ENCODE results near the gene COL4A2.

COL4A2 gene

DNA sequence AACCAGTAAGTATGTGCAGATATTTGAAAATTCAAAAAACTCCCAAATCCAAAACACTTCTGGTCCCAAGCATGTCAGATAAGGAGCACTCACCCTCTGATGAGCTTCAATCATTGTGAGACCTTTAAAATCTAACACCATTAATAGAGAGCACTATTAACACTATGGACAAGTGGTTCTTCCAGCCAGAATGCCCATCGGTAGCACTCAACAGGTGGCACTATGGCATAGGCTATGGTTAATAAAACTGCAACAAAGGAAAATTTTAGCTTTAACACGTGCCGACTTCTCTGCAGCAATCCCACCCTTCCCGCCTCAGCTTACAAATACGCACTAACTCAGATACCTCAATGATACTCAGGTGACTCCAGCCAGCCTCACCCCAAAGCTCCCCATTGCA is 62.3 kb downstream of the COL4A2 start:
- H3K4me3 ChIP-seq (ENCODE audit: low read depth, low read length) = no peak overlapping the region
- DNase-seq (ENCODE audit: low read depth) = no peak
- TF ChIP-seq, protein P1, sequence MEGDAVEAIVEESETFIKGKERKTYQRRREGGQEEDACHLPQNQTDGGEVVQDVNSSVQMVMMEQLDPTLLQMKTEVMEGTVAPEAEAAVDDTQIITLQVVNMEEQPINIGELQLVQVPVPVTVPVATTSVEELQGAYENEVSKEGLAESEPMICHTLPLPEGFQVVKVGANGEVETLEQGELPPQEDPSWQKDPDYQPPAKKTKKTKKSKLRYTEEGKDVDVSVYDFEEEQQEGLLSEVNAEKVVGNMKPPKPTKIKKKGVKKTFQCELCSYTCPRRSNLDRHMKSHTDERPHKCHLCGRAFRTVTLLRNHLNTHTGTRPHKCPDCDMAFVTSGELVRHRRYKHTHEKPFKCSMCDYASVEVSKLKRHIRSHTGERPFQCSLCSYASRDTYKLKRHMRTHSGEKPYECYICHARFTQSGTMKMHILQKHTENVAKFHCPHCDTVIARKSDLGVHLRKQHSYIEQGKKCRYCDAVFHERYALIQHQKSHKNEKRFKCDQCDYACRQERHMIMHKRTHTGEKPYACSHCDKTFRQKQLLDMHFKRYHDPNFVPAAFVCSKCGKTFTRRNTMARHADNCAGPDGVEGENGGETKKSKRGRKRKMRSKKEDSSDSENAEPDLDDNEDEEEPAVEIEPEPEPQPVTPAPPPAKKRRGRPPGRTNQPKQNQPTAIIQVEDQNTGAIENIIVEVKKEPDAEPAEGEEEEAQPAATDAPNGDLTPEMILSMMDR (IDR thresholded peaks at IDR 0.05; ENCODE audit: low read depth, low read length, missing control alignments) = no peak

DNA sequence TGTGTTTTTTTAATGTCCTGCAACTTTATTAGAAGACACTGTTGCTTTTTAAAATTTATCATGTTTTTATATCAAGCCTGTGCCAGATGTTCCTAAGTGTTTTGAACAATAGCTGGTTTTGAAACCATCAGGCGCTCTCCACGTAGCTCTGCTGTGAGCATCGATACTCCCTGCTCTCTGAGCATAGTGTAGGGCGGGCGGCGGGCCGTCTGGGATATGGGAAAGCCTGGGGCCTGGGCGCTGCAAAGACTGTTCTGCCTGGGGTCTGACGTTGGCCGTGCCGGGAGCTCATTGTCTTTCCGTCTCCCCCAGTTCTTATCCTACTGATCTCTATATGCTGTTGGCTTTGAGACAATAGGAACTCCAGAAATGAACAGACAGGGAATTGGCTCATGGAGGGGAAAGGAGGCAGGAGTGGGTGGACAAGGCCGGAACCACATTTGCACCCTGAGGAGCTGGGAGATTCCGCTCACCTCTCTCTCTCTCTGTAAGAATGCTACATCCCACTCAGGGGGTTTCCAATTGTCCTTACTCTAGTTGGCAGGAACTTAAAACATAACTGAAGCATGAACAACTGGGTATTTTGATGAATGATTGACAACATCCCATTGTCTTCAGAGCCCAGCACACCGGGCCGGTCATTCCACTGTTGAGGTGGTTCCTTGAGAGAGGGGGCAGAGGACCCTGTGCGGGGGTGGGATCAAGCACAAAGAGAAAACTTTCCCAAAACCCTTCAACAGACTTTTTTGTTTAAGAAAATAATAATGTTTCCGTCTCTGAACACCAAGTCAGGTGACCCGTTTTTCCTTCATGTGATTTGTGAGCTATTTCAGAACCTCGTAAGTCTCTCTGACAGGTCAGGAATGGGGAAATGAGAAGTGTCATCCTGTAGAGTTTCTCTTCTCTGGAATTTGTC is 64.7 kb downstream of the COL4A2 start:
- H3K4me3 ChIP-seq (ENCODE audit: low read depth, low read length) = no peak overlapping the region
- DNase-seq (ENCODE audit: low read depth) = no peak
- TF ChIP-seq, protein P1 (IDR thresholded peaks at IDR 0.05; ENCODE audit: low read depth, low read length, missing control alignments) = no peak

DNA sequence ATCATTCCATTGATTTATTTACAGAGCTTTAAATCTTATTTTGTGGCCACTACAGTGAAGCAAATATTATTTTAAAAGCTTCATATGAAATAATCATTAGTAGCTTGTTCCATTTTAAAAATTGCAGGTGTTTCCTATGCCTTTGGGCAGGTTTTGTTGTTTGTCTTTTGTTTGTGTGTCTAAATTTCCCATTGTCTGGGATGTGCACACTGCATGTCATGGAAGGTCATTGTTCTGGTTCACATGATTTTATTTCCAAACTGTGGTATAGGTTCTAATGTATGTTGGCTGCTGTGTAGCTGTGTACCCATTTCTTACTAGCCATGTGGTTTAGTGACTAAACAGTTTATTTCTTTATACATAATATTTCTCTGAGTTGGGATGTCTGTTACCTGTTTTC is 65.6 kb downstream of the COL4A2 start:
- TF ChIP-seq, protein P1 (IDR thresholded peaks at IDR 0.05; ENCODE audit: low read depth, low read length, missing control alignments) = no peak
- DNase-seq (ENCODE audit: low read depth) = no peak
- H3K4me3 ChIP-seq (ENCODE audit: low read depth, low read length) = no peak overlapping the region

DNA sequence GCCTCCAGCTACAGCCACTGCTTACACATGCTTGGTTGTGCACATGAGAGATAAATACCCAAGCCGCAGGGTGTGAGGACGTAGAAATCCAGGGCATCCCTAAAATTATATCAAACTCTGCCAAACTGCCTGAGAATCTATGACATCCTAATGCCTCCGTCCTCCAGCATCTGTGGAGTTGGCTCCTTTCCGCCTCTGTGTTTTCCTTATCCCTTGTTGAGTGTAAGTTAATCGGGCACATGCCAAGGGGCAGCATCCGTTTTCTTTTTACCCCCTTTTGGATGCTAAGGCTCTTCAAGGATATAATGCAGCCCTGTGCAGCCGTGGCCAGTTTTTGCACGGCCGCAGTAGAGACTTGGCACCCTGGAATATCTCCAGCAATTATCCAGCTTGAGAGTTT is 66.5 kb downstream of the COL4A2 start:
- TF ChIP-seq, protein P1 (IDR thresholded peaks at IDR 0.05; ENCODE audit: low read depth, low read length, missing control alignments) = no peak
- no peak for DNase-seq (ENCODE audit: low read depth)
- no peak overlapping the region for H3K4me3 ChIP-seq (ENCODE audit: low read depth, low read length)

DNA sequence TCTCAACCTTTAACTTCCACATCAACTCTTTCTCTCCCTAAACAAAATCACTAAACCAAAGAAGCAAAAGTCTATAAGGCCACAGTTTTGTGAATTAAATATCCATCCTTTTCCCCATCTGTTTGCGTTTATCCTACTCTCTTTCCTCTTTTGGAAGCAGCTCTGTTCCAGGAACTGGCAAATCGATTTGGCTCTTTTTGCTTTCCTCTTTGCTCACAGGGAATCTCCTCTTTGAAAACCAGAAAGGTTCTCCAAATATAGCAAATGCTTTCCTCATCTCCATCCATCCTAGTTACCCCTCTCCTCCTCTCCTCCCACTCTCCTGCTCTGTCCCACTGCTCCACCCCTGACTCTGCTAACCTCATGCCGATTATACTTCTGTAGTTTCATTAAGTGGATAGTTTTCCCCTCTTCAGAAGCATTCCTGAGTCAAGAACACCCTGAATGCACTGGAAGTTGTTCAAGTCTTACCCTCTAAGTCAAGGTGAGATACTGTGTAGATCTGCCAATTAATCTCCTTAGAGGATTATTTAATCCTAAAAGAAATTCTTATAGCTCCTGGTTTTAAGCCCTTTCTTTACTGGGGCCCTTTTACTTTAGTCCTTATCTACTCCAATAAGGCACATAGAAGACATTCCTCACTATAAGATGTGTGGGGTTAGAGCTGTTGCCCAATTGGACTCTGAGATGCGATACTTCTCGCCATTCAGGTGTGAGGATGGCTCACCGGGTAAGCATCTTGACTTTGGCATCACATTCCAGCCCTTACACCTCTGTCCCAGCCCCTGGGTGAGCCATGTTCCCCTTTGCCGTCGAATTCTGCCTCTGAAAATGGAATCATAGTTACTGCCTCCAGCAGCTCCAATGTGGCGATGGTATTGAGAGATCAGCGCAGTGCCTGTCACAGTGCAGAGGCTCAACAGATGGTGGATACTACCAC is 67.6 kb downstream of the COL4A2 start:
- TF ChIP-seq, protein P1 (IDR thresholded peaks at IDR 0.05; ENCODE audit: low read depth, low read length, missing control alignments) = no peak
- no peak for DNase-seq (ENCODE audit: low read depth)
- no peak overlapping the region for H3K4me3 ChIP-seq (ENCODE audit: low read depth, low read length)

DNA sequence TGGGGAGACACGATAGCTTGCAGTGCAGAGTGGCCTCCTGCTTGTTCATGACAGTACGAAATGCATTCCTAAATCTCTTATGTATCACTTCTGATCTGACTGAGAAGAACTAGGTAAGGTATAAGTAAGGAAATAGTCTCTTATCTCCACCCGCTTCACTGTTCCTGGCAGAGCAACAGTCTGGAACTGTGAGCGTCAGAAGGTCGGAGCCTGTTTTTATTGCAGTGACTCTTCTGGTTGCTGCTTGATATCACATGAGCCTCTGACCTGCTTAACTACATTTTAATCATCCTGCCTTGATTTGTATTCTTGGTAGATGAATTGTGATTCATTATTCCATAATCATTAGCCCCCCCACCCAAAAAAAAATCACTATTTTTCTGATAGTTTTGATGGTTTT is 69.0 kb downstream of the COL4A2 start:
- DNase-seq (ENCODE audit: low read depth) = no peak
- no peak overlapping the region for H3K4me3 ChIP-seq (ENCODE audit: low read depth, low read length)
- TF ChIP-seq, protein P1 (IDR thresholded peaks at IDR 0.05; ENCODE audit: low read depth, low read length, missing control alignments) = no peak
